PC-9 (cell line): Measurements from ENCODE around the gene ENO2. TPM values are rescaled to one million over a fixed set of nuclear protein-coding genes. Genes with fewer than 3 reads are reported as not detected.

ENCODE experiments used
- BruUV-seq: library from RNA; stranded (reverse); fragments of 400-500 nt; replicated peaks from 2 replicates; lab custom pipeline; 2021; lab: Mats Ljungman, UMichigan
- CTCF ChIA-PET: fragments of 300-600 bp; sonication (Branson Sonifier 250); formaldehyde crosslinking; loops from one replicate; lab custom pipeline; 2022; ENCODE audit warnings: antibody characterized with exemption; lab: Charles Lee
- POLR2A ChIA-PET: fragments of 300-600 bp; sonication (Branson Sonifier 250); formaldehyde crosslinking; loops from one replicate; lab custom pipeline; 2022; ENCODE audit warnings: antibody characterized with exemption; ENCODE audit not compliant: unreplicated experiment; lab: Charles Lee
- DNase-seq, 2 experiments: peaks; one replicate each; pipeline versions ENCODE4 v3.0.0 to v3.0.0-alpha.2; 2015 to 2022; ENCODE audit warnings: mixed read lengths in 1 of 2
- H2AFZ ChIP-seq: fragments of 200-600 bp; sonication (generic); 2 replicates; pipeline ENCODE4 v1.8.1; 2017; ENCODE audit warnings: antibody characterized with exemption
- H3F3A ChIP-seq: fragments of 200-600 bp; sonication (generic); 2 replicates; pipeline ENCODE4 v1.8.1; 2017; ENCODE audit warnings: antibody characterized with exemption, mild to moderate bottlenecking, low read depth; ENCODE audit not compliant: insufficient read depth
- H3K27ac ChIP-seq: fragments of 200-600 bp; sonication (generic); 2 replicates; pipeline ENCODE4 v1.6.1; 2016; ENCODE audit warnings: mixed run types
- H3K27me3 ChIP-seq: fragments of 200-600 bp; sonication (generic); 2 replicates; pipeline ENCODE4 v1.6.1; 2016; ENCODE audit warnings: low read depth, mixed run types; ENCODE audit not compliant: insufficient read depth
- H3K36me3 ChIP-seq: fragments of 200-600 bp; sonication (generic); 2 replicates; pipeline ENCODE4 v1.6.1; 2016; ENCODE audit warnings: low read depth, mixed run types
- H3K4me1 ChIP-seq: fragments of 200-600 bp; sonication (generic); replicated peaks from 2 replicates; pipeline ENCODE4 v1.6.1; 2016; ENCODE audit warnings: mixed run types; ENCODE audit not compliant: insufficient read depth
- H3K4me2 ChIP-seq: fragments of 200-600 bp; sonication (generic); 2 replicates; pipeline ENCODE4 v1.6.1; 2017; ENCODE audit warnings: mixed run types
- H3K4me3 ChIP-seq: fragments of 200-600 bp; sonication (generic); 2 replicates; pipeline ENCODE4 v1.6.1; 2016; ENCODE audit warnings: mixed run types
- H3K79me2 ChIP-seq: fragments of 200-600 bp; sonication (generic); 2 replicates; pipeline ENCODE4 v1.6.1; 2017; ENCODE audit warnings: low read depth, mixed run types
- H3K9me2 ChIP-seq: fragments of 200-600 bp; sonication (generic); 2 replicates; pipeline ENCODE4 v1.8.1; 2017; ENCODE audit warnings: mild to moderate bottlenecking; ENCODE audit not compliant: insufficient read depth
- H3K9me3 ChIP-seq: fragments of 200-600 bp; sonication (generic); 2 replicates; pipeline ENCODE4 v1.8.1; 2016; ENCODE audit warnings: low read depth; ENCODE audit not compliant: insufficient read depth
- H4K20me1 ChIP-seq: fragments of 200-600 bp; sonication (generic); 2 replicates; pipeline ENCODE4 v1.8.1; 2017; ENCODE audit not compliant: insufficient read depth
- CTCF ChIP-seq: fragments of 200-600 bp; sonication (generic); conservative IDR thresholded peaks from 2 replicates; pipeline ENCODE4 v1.6.1; 2017; ENCODE audit warnings: mixed run types, antibody characterized with exemption, mild to moderate bottlenecking, moderate library complexity
- EZH2 ChIP-seq: fragments of 200-600 bp; sonication (generic); IDR thresholded peaks from 2 replicates; pipeline ENCODE4 v1.8.0; 2017; ENCODE audit warnings: antibody characterized with exemption, low read depth
- intact Hi-C: fragments of 100-400 bp; cut with micrococcal nuclease; formaldehyde crosslinking; loops from one replicate; pipeline ENCODE4 v1.10.0; 2022; ENCODE audit not compliant: unreplicated experiment
- total RNA-seq: library from RNA; stranded (reverse); gene quantifications from 2 replicates; pipeline ENCODE4 v1.2.3, GENCODE V29; 2021

The ENO2 gene
- total RNA-seq, 1 experiment from 2014 or later, result 38.8 TPM

- no peaks in the 10 kb centered on the region for H3K79me2 ChIP-seq
- POLR2A ChIA-PET, result no interaction called here
- peaks cover 5% of the 10 kb centered on the region; the same call in 1 of the 2 replicates for H3K4me1 ChIP-seq
- H2AFZ ChIP-seq, result peak overlapping the region; percentile 84
- no peak overlapping the region for H3K27ac ChIP-seq
- peaks cover 11% of the 10 kb centered on the region for H3K27me3 ChIP-seq
- H3K9me2 ChIP-seq, result no peaks in the 10 kb centered on the region
- no peak for DNase-seq
- no peaks in the 10 kb centered on the region for H3K9me3 ChIP-seq
- intact Hi-C loops, result loop anchor here (1.0 kb wide), 2 partner anchors 24 to 42 kb away; partner anchors contain the start of gene SPSB2
- peak overlapping the region; percentile 92 for H3K4me2 ChIP-seq
- H4K20me1 ChIP-seq, result no peaks in the 10 kb centered on the region
- peak overlapping the region; percentile 77 for H3K4me3 ChIP-seq
- no peaks in the 10 kb centered on the region for H3K36me3 ChIP-seq
- no peak for TF ChIP-seq CTCF
- TF ChIP-seq EZH2, result no peak
- no peaks in the 10 kb centered on the region for H3F3A ChIP-seq
- CTCF ChIA-PET, result interaction anchor here (0.6 to 1.1 kb wide), 3 partner anchors 42 to 158 kb away, joined by 3 to 12 read pairs (median 7); partner anchors contain the start of gene SPSB2
- TSS peak; percentile 11 for BruUV-seq
These were observed 788 bp downstream of the ENO2 start for GRCh38 chr12:6914947-6915788.

- no peak overlapping the region for H2AFZ ChIP-seq
- ChIA-PET POLR2A (interaction anchor here (0.6 kb wide), 1 partner anchor 17 kb away, joined by 3 read pairs; no protein-coding TSS in a partner anchor), CTCF (interaction anchor here (0.6 to 1.1 kb wide), 2 partner anchors 43 to 62 kb away, joined by 3 to 12 read pairs; partner anchors contain the start of gene SPSB2)
- H3K4me1 ChIP-seq, result peaks cover 5% of the 10 kb centered on the region; the same call in 1 of the 2 replicates
- no peak overlapping the region for H3K27ac ChIP-seq
- no peaks in the 10 kb centered on the region for H3K9me2 ChIP-seq
- no peak for TF ChIP-seq CTCF
- TF ChIP-seq EZH2, result no peak
- no peak for DNase-seq
- H3K79me2 ChIP-seq, result no peaks in the 10 kb centered on the region
- no peak overlapping the region for H3K4me2 ChIP-seq
- no peaks in the 10 kb centered on the region for H3F3A ChIP-seq
- H4K20me1 ChIP-seq, result no peaks in the 10 kb centered on the region
- H3K4me3 ChIP-seq, result no peak overlapping the region
- H3K9me3 ChIP-seq, result no peaks in the 10 kb centered on the region
- BruUV-seq, result no TSS peak
- peaks cover 11% of the 10 kb centered on the region for H3K27me3 ChIP-seq
- intact Hi-C loops, result loop anchor here (1.0 kb wide), 1 partner anchor 25 kb away; no protein-coding TSS in a partner anchor
- H3K36me3 ChIP-seq, result no peaks in the 10 kb centered on the region
These were observed 1.5 kb downstream of the ENO2 start for GRCh38 chr12:6915789-6916285.

GRCh38 chr12:6916426-6917200, 2.2 kb downstream of the ENO2 start:
- no peaks in the 10 kb centered on the region for H3K9me3 ChIP-seq
- no peak overlapping the region for H2AFZ ChIP-seq
- H3K4me2 ChIP-seq, result no peak overlapping the region
- TF ChIP-seq EZH2 (no peak), CTCF (no peak)
- DNase-seq, result no peak
- intact Hi-C loops, result no loop called here
- H3K4me3 ChIP-seq, result no peak overlapping the region
- ChIA-PET POLR2A (interaction anchor here (0.6 kb wide), 1 partner anchor 16 kb away, joined by 3 read pairs; no protein-coding TSS in a partner anchor), CTCF (interaction anchor here (1.1 kb wide), 1 partner anchor 44 kb away, joined by 3 read pairs; the partner anchor contains the start of gene SPSB2)
- H3K27me3 ChIP-seq, result peaks cover 11% of the 10 kb centered on the region
- no peaks in the 10 kb centered on the region for H3K9me2 ChIP-seq
- no peaks in the 10 kb centered on the region for H3K79me2 ChIP-seq
- peaks cover 5% of the 10 kb centered on the region; the same call in 1 of the 2 replicates for H3K4me1 ChIP-seq
- no peaks in the 10 kb centered on the region for H3K36me3 ChIP-seq
- H3F3A ChIP-seq, result no peaks in the 10 kb centered on the region
- no peak overlapping the region for H3K27ac ChIP-seq
- BruUV-seq, result no TSS peak
- no peaks in the 10 kb centered on the region for H4K20me1 ChIP-seq
